ENCODE measurements around the gene TM9SF4. TPM values are rescaled to one million over a fixed set of nuclear protein-coding genes. Genes with fewer than 3 reads are reported as not detected.

The TM9SF4 gene
- total RNA-seq, 1 donor from 2014 or later = 29.2 TPM

GRCh38 chr20:32138921-32139320 lies 29.4 kb downstream of the TM9SF4 start:
- Histone ChIP-seq H3K36me3 (peaks cover 72 to 82% of the 10 kb centered on the region in 2 donors), H3K27ac (no peak overlapping the region), H3K9me3 (no peaks in the 10 kb centered on the region), H3K27me3 (no peaks in the 10 kb centered on the region), H3K4me3 (no peak overlapping the region), H3K4me1 (no peaks in the 10 kb centered on the region)
- intact Hi-C loops (cut with DNase I) = no loop called here
- DNase-seq (ENCODE audit: low spot score in 2 of 2) = no peak
- TF ChIP-seq CTCF (IDR thresholded peaks at IDR 0.05) = no peak

GRCh38 chr20:32139947-32140346 lies 30.4 kb downstream of the TM9SF4 start:
- Histone ChIP-seq H3K9me3 (no peaks in the 10 kb centered on the region), H3K27ac (no peak overlapping the region), H3K4me1 (no peaks in the 10 kb centered on the region), H3K27me3 (no peaks in the 10 kb centered on the region), H3K36me3 (peaks cover 82 to 87% of the 10 kb centered on the region in 2 donors), H3K4me3 (no peak overlapping the region)
- no peak for TF ChIP-seq CTCF (IDR thresholded peaks at IDR 0.05)
- no peak for DNase-seq (ENCODE audit: low spot score in 2 of 2)
- intact Hi-C loops (cut with DNase I) = no loop called here

GRCh38 chr20:32140603-32141002 lies 31.1 kb downstream of the TM9SF4 start:
- Histone ChIP-seq H3K9me3 (no peaks in the 10 kb centered on the region), H3K4me3 (no peak overlapping the region), H3K27me3 (no peaks in the 10 kb centered on the region), H3K27ac (no peak overlapping the region), H3K36me3 (peaks cover 87 to 94% of the 10 kb centered on the region in 2 donors), H3K4me1 (no peaks in the 10 kb centered on the region)
- no peak for TF ChIP-seq CTCF (IDR thresholded peaks at IDR 0.05)
- DNase-seq (ENCODE audit: low spot score in 2 of 2) = no peak
- intact Hi-C loops (cut with DNase I) = no loop called here

- no peak for TF ChIP-seq CTCF (IDR thresholded peaks at IDR 0.05)
- Histone ChIP-seq H3K27ac (no peak overlapping the region), H3K4me1 (no peaks in the 10 kb centered on the region), H3K4me3 (no peak overlapping the region), H3K9me3 (no peaks in the 10 kb centered on the region), H3K36me3 (peaks cover 87 to 96% of the 10 kb centered on the region in 2 donors), H3K27me3 (no peaks in the 10 kb centered on the region)
- intact Hi-C loops (cut with DNase I) = no loop called here
- DNase-seq (ENCODE audit: low spot score in 2 of 2) = no peak
Observed at GRCh38 chr20:32141465-32141980, 32.0 kb downstream of the TM9SF4 start.

GRCh38 chr20:32142088-32142487 lies 32.6 kb downstream of the TM9SF4 start:
- intact Hi-C loops (cut with DNase I) = no loop called here
- Histone ChIP-seq H3K27me3 (no peaks in the 10 kb centered on the region), H3K36me3 (peaks cover 86 to 96% of the 10 kb centered on the region in 2 donors), H3K4me1 (no peaks in the 10 kb centered on the region), H3K4me3 (no peak overlapping the region), H3K9me3 (no peaks in the 10 kb centered on the region), H3K27ac (no peak overlapping the region)
- no peak for TF ChIP-seq CTCF (IDR thresholded peaks at IDR 0.05)
- DNase-seq (ENCODE audit: low spot score in 2 of 2) = no peak

GRCh38 chr20:32142991-32143390 lies 33.5 kb downstream of the TM9SF4 start:
- no peak for TF ChIP-seq CTCF (IDR thresholded peaks at IDR 0.05)
- Histone ChIP-seq H3K4me3 (no peak overlapping the region), H3K9me3 (no peaks in the 10 kb centered on the region), H3K36me3 (peaks cover 77 to 92% of the 10 kb centered on the region in 2 donors), H3K4me1 (no peaks in the 10 kb centered on the region), H3K27ac (no peak overlapping the region), H3K27me3 (no peaks in the 10 kb centered on the region)
- intact Hi-C loops (cut with DNase I) = no loop called here
- no peak for DNase-seq (ENCODE audit: low spot score in 2 of 2)
